Heart right ventricle (tissue), 16 donors: ENCODE results near the gene PALD1. TPM values are rescaled to one million over a fixed set of nuclear protein-coding genes. Genes with fewer than 3 reads are reported as not detected.

Experiments used
- ATAC-seq, 8 donors: fragments of 200-7000 bp; cut with Tn5 transposase; one replicate each; pipeline ENCODE4 v1.9.1; 2020; ENCODE audit warnings: mild to moderate bottlenecking in 8 of 8, moderate library complexity in 8 of 8, moderate number of reproducible peaks in 1 of 8
- DNase-seq, 2 donors: peaks; one replicate each; pipeline ENCODE4 v3.0.0-alpha.2; 2020
- H3K27ac ChIP-seq, 10 donors: fragments of 200-600 bp; sonication (generic) in 2 of 10; one replicate each; pipeline versions ENCODE4 v1.5.0 to v1.8.0; 2020 to 2022; ENCODE audit warnings: mild to moderate bottlenecking in 3 of 10
- H3K27me3 ChIP-seq, 7 donors: fragments of 200-600 bp; one replicate each; pipeline ENCODE4 v1.8.0; 2021 to 2022; ENCODE audit warnings: mild to moderate bottlenecking in 2 of 7
- H3K36me3 ChIP-seq, 9 donors: fragments of 200-600 bp; sonication (generic) in 1 of 9; one replicate each; pipeline versions ENCODE4 v1.5.0 to v1.8.0; 2020 to 2022; ENCODE audit warnings: mild to moderate bottlenecking in 2 of 9
- H3K4me1 ChIP-seq, 9 donors: fragments of 200-600 bp; sonication (generic) in 1 of 9; one replicate each; pipeline versions ENCODE4 v1.5.0 to v1.8.0; 2020 to 2022; ENCODE audit warnings: mild to moderate bottlenecking in 4 of 9
- H3K4me3 ChIP-seq, 10 donors: fragments of 200-600 bp; sonication (generic) in 2 of 10; one replicate each; pipeline versions ENCODE4 v1.5.0 to v1.8.0; 2020 to 2022; ENCODE audit warnings: mild to moderate bottlenecking in 7 of 10, moderate library complexity in 2 of 10
- H3K9me3 ChIP-seq, 11 donors: fragments of 200-600 bp in 10 of 11; sonication (generic) in 2 of 11; one replicate each; pipeline versions ENCODE4 v1.5.0 to v1.8.0; 2013 to 2022; ENCODE audit warnings: mild to moderate bottlenecking in 2 of 11, control low read depth in 1 of 11, moderate library complexity in 1 of 11
- WGBS, 2 donors: extraction: QIAGEN DNeasy Blood & Tissue Kit; methylation state at CpG; one replicate each; pipeline ENCODE4 v1.1.7; 2013; ENCODE audit warnings: inconsistent platforms in 1 of 2; 5-methylcytosine and 5-hydroxymethylcytosine counted together
- intact Hi-C, 10 donors: fragments of 100-400 bp; cut with DNase I; formaldehyde crosslinking; loops; one replicate each; pipeline versions ENCODE4 v1.11.1 to v1.14.2; 2022
- polyA plus RNA-seq, 2 donors: library from polyadenylated mRNA; stranded (reverse); fragments of 200-250 nt; gene quantifications; one replicate each; pipeline ENCODE4 v1.2.3, GENCODE V29; 2013
- total RNA-seq, 10 donors: library from RNA; stranded (reverse); fragmentation: NEBNext Ultra II Directional in 3 of 10; extraction: Animal tissue kit (Norgen Biotek cat#: 25700) in 3 of 10; gene quantifications; one replicate each; pipeline versions ENCODE4 v1.2.1 to v1.2.4, GENCODE V29; 2021 to 2023
- TF ChIP-seq, protein P1 (sequence below), 9 donors: fragments of 200-600 bp; sonication (generic) in 2 of 9; IDR thresholded peaks; one replicate each; pipeline versions ENCODE4 v1.5.0 to v1.8.0; 2021 to 2022; ENCODE audit warnings: antibody characterized with exemption in 9 of 9, mild to moderate bottlenecking in 5 of 9, moderate library complexity in 1 of 9
- donor health status: Arrhythmogenic right ventricular cardiomyopathy.
- donor health status: ischemic (EF 13 %, LVEDD 7.1; RV severe dilation, severe dysfunction).
- donor health status: healthy with polysubstance abuse.
- donor health status: DM: no; HTN: yes; CAD: no.
- donor health status: DM: no; HTN: no; CAD: no.
- donor health status: ischemic (EF 25% LVEDD 6.9; RV normal size, moderate dysfunction).
- donor health status: ischemic (EF 25% LVEDD 5.7; RV mildly dilated, moderate dysfunction).
- donor health status: healthy.
- donor health status: DM: yes; HTN: yes; CAD: no.
- donor health status: Ischemic cardiomyopathy.
- donor health status: ischemic (EF 35%, LVEDD 5.7; RV mildly dilated, moderate dysfunction).
- donor health status: nonischemic (EF 11% LVEDD 7.7; RV severe dilation, severe dysfunction).
- donor health status: DM: yes; HTN: yes; CAD: no.
- donor health status: PGD.
- donor health status: ischemic (EF 29% LVEDD 5.4; RV normal size, mild dysfunction).
- donor health status: nonischemic (EF 23%, LVEDD 6.1; RV moderate dilation, normal function).

The PALD1 gene
- total and polyA plus RNA-seq, 12 donors: 4.1 to 10.3 (median 5.9) TPM

DNA sequence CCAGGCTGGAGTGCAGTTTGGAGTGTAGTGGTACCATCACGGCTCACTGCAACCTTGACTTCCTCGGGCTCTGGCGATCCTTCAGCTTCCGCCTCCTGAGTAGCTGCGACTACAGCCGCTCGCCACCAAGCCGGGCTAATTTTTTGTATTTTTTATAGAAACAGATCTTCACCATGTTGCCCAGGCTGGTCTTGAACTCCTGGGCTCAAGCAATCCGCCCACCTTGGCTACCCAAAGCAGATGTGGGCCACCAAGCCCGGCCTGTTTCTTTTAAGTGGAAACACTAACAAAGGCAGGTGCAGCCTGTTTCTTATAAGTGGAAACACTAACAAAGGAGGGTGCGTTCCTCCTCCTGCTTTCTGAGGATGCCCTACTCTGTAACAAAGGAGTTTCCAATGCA lies 105.8 kb downstream of the PALD1 start:
- ATAC-seq (peak in 2 of 8 donors; percentile 35 to 43), DNase-seq (no peak)
- Histone ChIP-seq H3K4me1 (peaks cover 2 to 50% (median 38%) of the 10 kb centered on the region in 9 donors), H3K27ac (peak overlapping the region in 4 of 10 donors; percentile 25 to 58 (median 33)), H3K4me3 (no peak overlapping the region), H3K9me3 (no peaks in the 10 kb centered on the region), H3K27me3 (no peaks in the 10 kb centered on the region), H3K36me3 (no peaks in the 10 kb centered on the region)
- intact Hi-C loops: no loop called here
- TF ChIP-seq, protein P1, sequence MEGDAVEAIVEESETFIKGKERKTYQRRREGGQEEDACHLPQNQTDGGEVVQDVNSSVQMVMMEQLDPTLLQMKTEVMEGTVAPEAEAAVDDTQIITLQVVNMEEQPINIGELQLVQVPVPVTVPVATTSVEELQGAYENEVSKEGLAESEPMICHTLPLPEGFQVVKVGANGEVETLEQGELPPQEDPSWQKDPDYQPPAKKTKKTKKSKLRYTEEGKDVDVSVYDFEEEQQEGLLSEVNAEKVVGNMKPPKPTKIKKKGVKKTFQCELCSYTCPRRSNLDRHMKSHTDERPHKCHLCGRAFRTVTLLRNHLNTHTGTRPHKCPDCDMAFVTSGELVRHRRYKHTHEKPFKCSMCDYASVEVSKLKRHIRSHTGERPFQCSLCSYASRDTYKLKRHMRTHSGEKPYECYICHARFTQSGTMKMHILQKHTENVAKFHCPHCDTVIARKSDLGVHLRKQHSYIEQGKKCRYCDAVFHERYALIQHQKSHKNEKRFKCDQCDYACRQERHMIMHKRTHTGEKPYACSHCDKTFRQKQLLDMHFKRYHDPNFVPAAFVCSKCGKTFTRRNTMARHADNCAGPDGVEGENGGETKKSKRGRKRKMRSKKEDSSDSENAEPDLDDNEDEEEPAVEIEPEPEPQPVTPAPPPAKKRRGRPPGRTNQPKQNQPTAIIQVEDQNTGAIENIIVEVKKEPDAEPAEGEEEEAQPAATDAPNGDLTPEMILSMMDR (IDR thresholded peaks at IDR 0.05): no peak
- WGBS, 2 donors: 80% methylated on average over 11 of the region's 11 CpGs

- peak in 5 of 8 donors; percentile 20 to 63 (median 24) for ATAC-seq
- no peaks in the 10 kb centered on the region for H3K36me3 ChIP-seq
- H3K4me1 ChIP-seq: peaks cover 2 to 56% (median 45%) of the 10 kb centered on the region in 9 donors
- WGBS, 2 donors: 36 to 39% methylated on average over 7 of the region's 7 CpGs
- TF ChIP-seq, protein P1 (IDR thresholded peaks at IDR 0.05): no peak
- H3K27me3 ChIP-seq: no peaks in the 10 kb centered on the region
- no peak overlapping the region for H3K4me3 ChIP-seq
- H3K9me3 ChIP-seq: no peaks in the 10 kb centered on the region
- peak overlapping the region in 5 of 10 donors; percentile 25 to 49 (median 29) for H3K27ac ChIP-seq
- DNase-seq: no peak
- intact Hi-C loops: no loop called here
Measured at GRCh38 chr10:70584909-70585544, 106.5 kb downstream of the PALD1 start.

GRCh38 chr10:70585578-70586169 lies 107.1 kb downstream of the PALD1 start:
- Histone ChIP-seq H3K4me3 (no peak overlapping the region), H3K4me1 (peaks cover 2 to 63% (median 51%) of the 10 kb centered on the region in 9 donors), H3K36me3 (no peaks in the 10 kb centered on the region), H3K27me3 (no peaks in the 10 kb centered on the region), H3K9me3 (no peaks in the 10 kb centered on the region), H3K27ac (peak overlapping the region in 5 of 10 donors; percentile 25 to 49 (median 29))
- WGBS, 2 donors: 75 to 77% methylated on average over 8 of the region's 8 CpGs
- intact Hi-C loops: no loop called here
- TF ChIP-seq, protein P1 (IDR thresholded peaks at IDR 0.05): no peak
- ATAC-seq (no peak), DNase-seq (no peak)

GRCh38 chr10:70586348-70586930 lies 107.9 kb downstream of the PALD1 start:
- no peak for ATAC-seq
- TF ChIP-seq, protein P1 (IDR thresholded peaks at IDR 0.05): no peak
- 90 to 91% methylated on average over 8 of the region's 8 CpGs for WGBS, 2 donors
- Histone ChIP-seq H3K4me1 (peaks cover 2 to 69% (median 55%) of the 10 kb centered on the region in 9 donors), H3K27ac (no peak overlapping the region), H3K36me3 (no peaks in the 10 kb centered on the region), H3K27me3 (no peaks in the 10 kb centered on the region), H3K9me3 (no peaks in the 10 kb centered on the region), H3K4me3 (no peak overlapping the region)
- DNase-seq: no peak
- intact Hi-C loops: no loop called here
